CD4-positive, alpha-beta T cell treated with Interleukin-15 for 1 hour (primary cell): Measurements from ENCODE around the gene GGT1.
"Not testable (repeated sequence)": the region's sequence is repeated elsewhere in the genome, so short reads cannot be mapped to it uniquely, and the experiment has no call there.

Source experiments
- DNase-seq: peaks from one replicate; pipeline ENCODE4 v3.0.0-alpha.2; 2020

Gene GGT1

DNA sequence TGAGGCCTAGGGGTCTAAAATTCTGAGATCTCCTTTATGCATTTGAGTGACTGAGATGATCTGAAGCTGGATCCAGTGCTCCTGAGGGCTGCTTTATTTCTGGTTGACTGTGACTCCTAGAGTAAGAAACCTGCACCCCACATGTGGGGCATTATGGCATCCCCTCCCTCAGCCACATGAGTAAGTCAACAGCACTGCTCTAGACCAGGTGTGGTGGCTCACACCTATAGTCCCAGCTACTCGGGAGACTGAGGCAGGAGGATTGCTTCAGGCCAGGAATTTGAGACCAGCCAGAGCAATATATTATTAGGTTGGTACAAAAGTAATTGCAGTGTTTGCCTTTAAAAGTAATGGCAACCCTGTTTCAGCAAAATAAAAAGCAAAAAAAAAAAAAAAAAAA is 39.3 kb downstream of the GGT1 start:
- DNase-seq, result not testable (repeated sequence)

DNA sequence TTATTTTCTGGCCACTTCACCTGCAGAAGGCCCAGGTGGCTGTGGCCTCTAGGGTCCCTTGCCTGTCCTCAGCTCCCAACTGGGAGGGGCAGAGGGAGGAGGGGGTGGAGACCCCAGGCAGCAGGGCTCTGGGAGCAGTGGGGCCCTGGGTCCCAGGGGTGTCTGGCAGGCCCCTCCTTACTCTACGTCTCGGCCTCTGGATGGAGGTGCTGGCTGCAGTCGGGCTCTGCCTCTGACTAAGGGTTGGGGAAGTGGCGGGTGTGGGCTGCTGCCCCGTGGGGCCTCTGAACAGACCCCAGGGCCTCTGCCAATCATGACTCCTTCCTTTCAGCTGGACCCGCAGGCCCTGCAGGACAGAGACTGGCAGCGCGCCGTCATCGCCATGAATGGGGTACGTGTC is 41.4 kb downstream of the GGT1 start:
- DNase-seq, result not testable (repeated sequence)

DNA sequence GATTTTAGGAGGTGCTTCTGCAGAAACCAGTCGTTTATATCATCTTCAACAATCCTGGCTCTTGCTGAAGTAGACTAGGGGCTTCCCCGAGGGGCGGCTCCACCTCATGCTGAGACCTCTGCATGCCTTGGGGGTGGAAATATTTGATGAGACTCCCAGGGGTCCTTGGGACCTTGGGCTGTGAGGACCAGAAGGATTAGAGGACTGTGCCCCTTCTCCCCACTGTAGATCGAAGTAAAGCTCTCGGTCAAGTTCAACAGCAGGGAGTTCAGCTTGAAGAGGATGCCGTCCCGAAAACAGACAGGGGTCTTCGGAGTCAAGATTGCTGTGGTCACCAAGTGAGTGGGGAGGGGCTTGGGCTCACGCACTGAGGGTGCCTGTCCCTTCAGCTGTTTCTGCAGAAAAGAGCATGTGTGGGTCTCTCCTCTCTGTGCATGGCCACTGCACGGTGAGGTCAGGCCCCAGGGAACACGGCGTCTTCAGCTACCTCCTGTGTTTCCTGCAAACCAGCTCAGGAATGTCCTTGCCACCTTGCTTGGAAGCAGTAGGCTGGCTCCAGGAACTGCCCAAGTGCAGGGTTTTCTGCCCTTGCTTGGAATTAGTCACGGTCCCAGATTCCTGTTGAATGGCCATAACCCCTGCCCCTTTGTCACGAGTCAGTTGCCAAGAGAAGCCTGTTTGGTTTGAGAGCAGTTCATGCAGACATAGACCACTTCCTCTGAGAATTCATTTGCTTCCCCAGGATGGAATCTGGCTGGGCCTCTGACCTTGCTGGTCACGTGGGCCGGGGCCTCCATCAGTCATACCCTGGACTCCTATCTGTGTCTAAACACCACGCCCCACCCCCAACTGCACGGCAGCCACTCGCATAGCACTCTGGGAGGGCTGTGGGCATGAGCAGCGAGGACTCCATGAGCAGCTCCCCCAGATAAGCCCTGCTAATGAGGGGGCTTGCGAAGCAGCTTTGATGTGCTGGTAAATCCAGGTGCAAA is 42.7 kb downstream of the GGT1 start:
- DNase-seq, result not testable (repeated sequence)

DNA sequence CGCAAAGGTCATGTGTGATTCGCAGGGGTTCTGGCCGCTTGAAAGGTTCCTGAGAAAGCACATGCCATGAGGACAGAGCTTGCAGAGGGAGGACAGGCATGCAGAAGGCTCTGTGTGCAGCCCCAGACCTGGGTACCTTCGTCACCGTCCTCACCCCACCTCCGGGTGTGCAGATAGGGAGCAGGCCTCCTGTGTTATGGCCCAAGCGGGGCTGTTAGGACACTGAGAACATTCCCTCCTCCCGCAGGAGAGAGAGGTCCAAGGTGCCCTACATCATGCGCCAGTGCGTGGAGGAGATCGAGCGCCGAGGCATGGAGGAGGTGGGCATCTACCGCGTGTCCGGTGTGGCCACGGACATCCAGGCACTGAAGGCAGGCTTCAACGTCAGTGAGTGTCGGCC is 43.8 kb downstream of the GGT1 start:
- DNase-seq, result not testable (repeated sequence)

DNA sequence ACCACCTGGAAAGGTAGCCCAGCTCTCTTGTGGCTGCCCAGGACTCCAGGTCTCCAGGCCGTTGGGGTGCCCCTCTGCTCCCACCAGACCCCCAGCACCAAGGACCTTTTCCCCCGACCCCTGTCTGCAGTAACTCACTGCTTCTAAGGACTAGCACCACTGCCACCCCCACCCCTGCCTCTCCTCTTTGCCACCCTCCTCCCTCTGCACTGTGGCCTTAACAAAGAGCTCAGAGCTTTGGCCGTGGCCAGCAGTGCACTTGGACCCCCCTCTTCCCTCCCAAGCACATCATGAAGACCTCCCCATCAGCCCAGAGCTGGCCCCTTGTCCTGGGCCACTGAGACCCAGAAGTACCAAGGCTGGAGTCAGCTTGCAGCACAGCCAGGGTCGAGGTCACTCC is 46.4 kb downstream of the GGT1 start:
- not testable (repeated sequence) for DNase-seq

DNA sequence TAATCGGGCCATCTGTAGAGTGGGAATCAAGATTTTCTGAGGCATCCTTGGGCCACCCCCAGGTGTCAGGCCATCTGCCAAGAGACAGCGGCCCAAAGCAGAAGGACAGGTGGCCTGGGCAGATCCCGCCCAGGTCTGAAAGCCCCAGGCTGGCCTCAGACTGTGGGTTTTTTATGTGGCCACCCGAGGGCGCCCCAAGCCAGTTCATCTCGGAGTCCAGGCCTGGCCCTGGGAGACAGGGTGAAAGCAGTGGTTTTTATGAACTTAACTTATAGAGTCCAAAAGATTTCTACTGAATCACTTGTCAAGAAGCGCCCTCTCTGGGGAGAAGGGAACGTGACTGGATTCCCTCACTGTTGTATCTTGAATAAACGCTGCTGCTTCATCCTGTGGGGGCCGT is 47.9 kb downstream of the GGT1 start:
- DNase-seq, result peak; percentile 40

DNA sequence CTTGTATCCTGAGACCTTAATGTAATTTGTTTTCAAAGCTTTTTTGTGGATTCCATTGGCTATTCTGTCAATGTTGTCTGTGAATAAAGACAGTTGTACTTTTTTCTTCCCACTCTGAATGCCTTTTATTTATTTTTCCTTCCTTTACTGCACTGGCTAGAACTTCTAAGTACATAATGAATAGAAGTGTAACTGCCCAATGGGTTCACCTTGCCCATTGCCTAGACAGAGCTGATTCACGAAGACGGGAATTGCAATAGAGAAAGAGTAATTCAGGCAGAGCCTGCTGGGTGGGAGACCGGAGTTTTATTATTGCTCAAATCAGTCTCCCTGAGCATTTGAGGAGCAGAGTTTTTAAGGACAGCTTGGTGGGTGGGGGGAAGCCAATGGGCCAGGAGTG is 62.4 kb downstream of the GGT1 start:
- not testable (repeated sequence) for DNase-seq

DNA sequence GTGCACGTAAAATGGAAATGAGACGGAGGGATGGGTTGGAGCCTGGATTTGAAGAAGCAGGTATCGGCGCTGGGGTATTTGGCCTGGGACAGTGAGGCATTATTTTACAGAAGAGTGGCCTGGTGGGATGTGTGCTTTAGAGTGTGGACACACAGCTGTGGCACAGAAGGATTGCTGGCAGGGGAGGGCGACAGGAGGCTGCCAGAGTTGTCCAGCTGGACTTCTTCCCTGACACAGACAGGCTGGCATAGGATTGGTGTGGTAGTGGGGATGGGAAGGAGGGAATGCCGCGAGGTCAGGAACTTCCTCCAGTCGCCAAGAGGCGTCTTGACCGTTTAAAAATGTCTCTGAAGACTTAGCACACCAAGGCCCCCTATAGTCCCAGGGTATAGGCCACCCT is 64.9 kb downstream of the GGT1 start:
- DNase-seq, result not testable (repeated sequence)

DNA sequence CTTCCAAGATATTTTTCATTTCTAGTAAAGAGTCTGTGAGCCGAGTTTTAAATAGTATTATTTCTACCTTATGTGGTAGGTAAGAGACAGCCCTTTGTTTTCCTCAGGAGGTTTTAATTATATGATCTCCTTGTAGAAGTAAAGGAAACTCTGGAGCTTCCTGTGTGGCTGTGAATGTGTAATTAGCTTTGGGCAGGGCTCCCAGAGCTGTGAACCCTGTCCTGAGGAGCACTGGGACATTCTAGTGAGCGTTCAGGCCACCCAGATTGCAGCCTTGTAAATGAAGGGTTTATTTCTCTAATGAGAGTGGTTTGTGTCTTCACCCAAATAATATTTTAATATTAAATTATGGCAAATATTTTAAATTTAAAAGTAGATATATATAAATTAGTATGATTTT is 69.5 kb downstream of the GGT1 start:
- DNase-seq, result not testable (repeated sequence)
